GM18520 (cell line): Measurements from ENCODE around the gene MATK.

ENCODE experiments used
- ATAC-seq: cut with Tn5 transposase; IDR thresholded peaks from one replicate; pipeline ENCODE4 v1.9.1; 2021; ENCODE audit not compliant: unreplicated experiment

Gene MATK

GRCh38 chr19:3785938-3786824, at the start of gene MATK:
Gene MATK (minus strand): TSS chr19:3786381. CDS start chr19:3785135, 1,246 bp downstream.
- no peak for ATAC-seq

- ATAC-seq = no peak
Observed at GRCh38 chr19:3835055-3835435, 48.9 kb upstream of the MATK start.

GRCh38 chr19:3834349-3835054, 48.3 kb upstream of the MATK start:
- no peak for ATAC-seq

- no peak for ATAC-seq
Observed at GRCh38 chr19:3833578-3834348, 47.6 kb upstream of the MATK start.

GRCh38 chr19:3832001-3832400, 45.8 kb upstream of the MATK start:
- ATAC-seq = no peak

GRCh38 chr19:3831601-3832000, 45.4 kb upstream of the MATK start:
- no peak for ATAC-seq

- ATAC-seq = no peak
Observed at GRCh38 chr19:3830621-3831589, 44.7 kb upstream of the MATK start.

GRCh38 chr19:3827306-3827705, 41.1 kb upstream of the MATK start:
- ATAC-seq = no peak

GRCh38 chr19:3826163-3826562, 40.0 kb upstream of the MATK start:
- ATAC-seq = no peak

- ATAC-seq = no peak
Observed at GRCh38 chr19:3825286-3825956, 39.2 kb upstream of the MATK start.

GRCh38 chr19:3823350-3823713, 37.2 kb upstream of the MATK start:
- ATAC-seq = no peak

- no peak for ATAC-seq
Observed at GRCh38 chr19:3822683-3823349, 36.6 kb upstream of the MATK start.

- ATAC-seq = no peak
Observed at GRCh38 chr19:3821857-3822364, 35.7 kb upstream of the MATK start.

- ATAC-seq = no peak
Observed at GRCh38 chr19:3821156-3821555, 35.0 kb upstream of the MATK start.

- ATAC-seq = no peak
Observed at GRCh38 chr19:3819989-3820388, 33.8 kb upstream of the MATK start.

- no peak for ATAC-seq
Observed at GRCh38 chr19:3818918-3819317, 32.7 kb upstream of the MATK start.

- no peak for ATAC-seq
Observed at GRCh38 chr19:3818466-3818865, 32.3 kb upstream of the MATK start.

- no peak for ATAC-seq
Observed at GRCh38 chr19:3817761-3818160, 31.6 kb upstream of the MATK start.

- ATAC-seq = no peak
Observed at GRCh38 chr19:3816566-3817218, 30.5 kb upstream of the MATK start.
